H9 (cell line): ENCODE measurements around the gene TPCN2. TPM values are rescaled to one million over a fixed set of nuclear protein-coding genes. Genes with fewer than 3 reads are reported as not detected.

Experiments
- DNase-seq: peaks from one replicate; pipeline ENCODE4 v3.0.0-alpha.2; 2017
- H2AFZ ChIP-seq: one replicate; pipeline ENCODE4 v1.6.1; 2013; ENCODE audit warnings: mild to moderate bottlenecking, low read length, control low read depth, moderate library complexity
- H2AK5ac ChIP-seq: 2 replicates; pipeline ENCODE4 v1.6.1; 2013; ENCODE audit warnings: low read length, control low read depth, mixed read lengths; ENCODE audit not compliant: insufficient read length
- H2BK120ac ChIP-seq: one replicate; pipeline ENCODE4 v1.6.1; 2013; ENCODE audit warnings: low read depth, mild to moderate bottlenecking, low read length, control low read depth, inconsistent platforms; ENCODE audit not compliant: poor library complexity, severe bottlenecking
- H2BK12ac ChIP-seq: 2 replicates; pipeline ENCODE4 v1.6.1; 2013; ENCODE audit warnings: low read length, control low read depth, mixed read lengths, low read depth; ENCODE audit not compliant: insufficient read length
- H2BK15ac ChIP-seq: 2 replicates; pipeline ENCODE4 v1.6.1; 2013; ENCODE audit warnings: low read depth, low read length, control low read depth
- H2BK20ac ChIP-seq: one replicate; pipeline ENCODE4 v1.6.1; 2013; ENCODE audit warnings: low read depth, mild to moderate bottlenecking, low read length, control low read depth, inconsistent platforms; ENCODE audit not compliant: poor library complexity, severe bottlenecking
- H2BK5ac ChIP-seq: 2 replicates; pipeline ENCODE4 v1.6.1; 2013; ENCODE audit warnings: low read length, control low read depth, mixed read lengths; ENCODE audit not compliant: insufficient read length
- H3K14ac ChIP-seq: 2 replicates; pipeline ENCODE4 v1.6.1; 2013; ENCODE audit warnings: low read length, control low read depth; ENCODE audit not compliant: insufficient read depth
- H3K18ac ChIP-seq: 2 replicates; pipeline ENCODE4 v1.6.1; 2013; ENCODE audit warnings: low read depth, mild to moderate bottlenecking, mixed read lengths, low read length, control low read depth; ENCODE audit not compliant: insufficient read length
- H3K23ac ChIP-seq: 2 replicates; pipeline ENCODE4 v1.6.1; 2013; ENCODE audit warnings: low read length, control low read depth, mixed read lengths, low read depth; ENCODE audit not compliant: insufficient read length
- H3K23me2 ChIP-seq: 2 replicates; pipeline ENCODE4 v1.6.1; 2013; ENCODE audit warnings: low read depth, mild to moderate bottlenecking, mixed read lengths, low read length, control low read depth; ENCODE audit not compliant: insufficient read length, poor library complexity, severe bottlenecking
- H3K27ac ChIP-seq: 2 replicates; pipeline ENCODE4 v1.5.1; 2013; ENCODE audit warnings: low read length, control low read depth, mixed read lengths, low read depth; ENCODE audit not compliant: insufficient read length
- H3K27me3 ChIP-seq: 2 replicates; pipeline ENCODE4 v1.6.1; 2013; ENCODE audit warnings: low read length, control low read depth, inconsistent platforms; ENCODE audit not compliant: insufficient read depth
- H3K4ac ChIP-seq: 2 replicates; pipeline ENCODE4 v1.6.1; 2013; ENCODE audit warnings: low read depth, mild to moderate bottlenecking, control low read depth, inconsistent platforms, low read length, moderate library complexity
- H3K4me1 ChIP-seq: 2 replicates; pipeline ENCODE4 v1.6.1; 2013; ENCODE audit warnings: low read length, control low read depth, inconsistent platforms; ENCODE audit not compliant: insufficient read depth
- H3K4me2 ChIP-seq: 2 replicates; pipeline ENCODE4 v1.6.1; 2013; ENCODE audit warnings: low read length, control low read depth, mixed read lengths; ENCODE audit not compliant: insufficient read length, insufficient read depth
- H3K56ac ChIP-seq: 2 replicates; pipeline ENCODE4 v1.6.1; 2013; ENCODE audit warnings: low read depth, mild to moderate bottlenecking, mixed read lengths, low read length, control low read depth; ENCODE audit not compliant: insufficient read length
- H3K79me1 ChIP-seq: 2 replicates; pipeline ENCODE4 v1.6.1; 2013; ENCODE audit warnings: low read depth, mild to moderate bottlenecking, moderate library complexity, low read length, control low read depth, inconsistent platforms; ENCODE audit not compliant: insufficient read depth, poor library complexity, severe bottlenecking
- H3K79me2 ChIP-seq: 2 replicates; pipeline ENCODE4 v1.6.1; 2013; ENCODE audit warnings: low read length, control low read depth, inconsistent platforms; ENCODE audit not compliant: insufficient read depth
- H3K9ac ChIP-seq: 2 replicates; pipeline ENCODE4 v1.6.1; 2013; ENCODE audit warnings: low read length, control low read depth, mixed read lengths; ENCODE audit not compliant: insufficient read length; ENCODE audit errors: extremely low read depth
- H3K9me3 ChIP-seq: one replicate; pipeline ENCODE4 v1.6.1; 2013; ENCODE audit warnings: low read depth, low read length, inconsistent platforms; ENCODE audit not compliant: control insufficient read depth
- H3T11ph ChIP-seq: one replicate; pipeline ENCODE4 v1.6.1; 2013; ENCODE audit warnings: mild to moderate bottlenecking, low read length, control low read depth, inconsistent platforms
- H4K20me1 ChIP-seq: one replicate; pipeline ENCODE4 v1.6.1; 2013; ENCODE audit not compliant: control insufficient read depth, insufficient read length, insufficient read depth
- H4K5ac ChIP-seq: 2 replicates; pipeline ENCODE4 v1.6.1; 2013; ENCODE audit warnings: low read depth, mild to moderate bottlenecking, mixed read lengths, low read length, control low read depth; ENCODE audit not compliant: insufficient read length
- H4K8ac ChIP-seq: replicated peaks from 2 replicates; pipeline ENCODE4 v1.6.1; 2013; ENCODE audit warnings: low read length, control low read depth, mixed read lengths, low read depth; ENCODE audit not compliant: insufficient read length
- H4K91ac ChIP-seq: 2 replicates; pipeline ENCODE4 v1.6.1; 2013; ENCODE audit warnings: low read depth, mild to moderate bottlenecking, moderate library complexity, mixed read lengths, low read length, control low read depth; ENCODE audit not compliant: insufficient read length
- H3K27ac Mint-ChIP-seq, 3 experiments: 2 replicates in 2 of 3; 3 replicates in 1 of 3; pipeline ENCODE4 v1.8.0; 2020 to 2021; ENCODE audit warnings: mixed read lengths in 3 of 3, mild to moderate bottlenecking in 1 of 3, moderate library complexity in 1 of 3
- H3K27me3 Mint-ChIP-seq: 2 replicates; pipeline ENCODE4 v1.8.0; 2021; ENCODE audit warnings: low read depth, mild to moderate bottlenecking, moderate library complexity, mixed read lengths
- H3K36me3 Mint-ChIP-seq, 3 experiments: 2 replicates in 2 of 3; 3 replicates in 1 of 3; pipeline ENCODE4 v1.8.0; 2020 to 2021; ENCODE audit warnings: low read depth in 3 of 3, mixed read lengths in 3 of 3; ENCODE audit not compliant: insufficient read depth in 1 of 3
- H3K4me1 Mint-ChIP-seq, 2 experiments: 2 replicates each; pipeline ENCODE4 v1.8.0; 2020; ENCODE audit warnings: mixed read lengths in 2 of 2
- H3K4me3 Mint-ChIP-seq, 2 experiments: 2 replicates in 1 of 2; 3 replicates in 1 of 2; pipeline ENCODE4 v1.8.0; 2020 to 2021; ENCODE audit warnings: mild to moderate bottlenecking in 2 of 2, mixed read lengths in 2 of 2, moderate library complexity in 1 of 2
- H3K9me3 Mint-ChIP-seq, 2 experiments: 2 replicates in 1 of 2; 3 replicates in 1 of 2; pipeline ENCODE4 v1.8.0; 2020; ENCODE audit warnings: mild to moderate bottlenecking in 2 of 2, mixed read lengths in 2 of 2, moderate library complexity in 1 of 2
- CTCF ChIP-seq: fragments of 200-600 bp; sonication (generic); conservative IDR thresholded peaks from 3 replicates; pipeline ENCODE4 v1.8.0; 2021; ENCODE audit warnings: antibody characterized with exemption, mild to moderate bottlenecking
- WGBS: extraction: QIAGEN DNeasy Blood & Tissue Kit; methylation state at CpG from one replicate; pipeline ENCODE4 v1.1.7; 2013; ENCODE audit warnings: missing lambda C conversion rate, low lambda C conversion rate, mixed read lengths; ENCODE audit not compliant: insufficient read length; ENCODE audit errors: extremely low coverage; 5-methylcytosine and 5-hydroxymethylcytosine counted together
- total RNA-seq: library from RNA; stranded (reverse); gene quantifications from 2 replicates; pipeline ENCODE4 v1.2.1, GENCODE V29; 2021

Gene TPCN2
- total RNA-seq, 1 experiment from 2014 or later = 16.8 TPM

- no peaks in the 10 kb centered on the region for H3K4me1 ChIP-seq
- no peak overlapping the region for H3K27ac Mint-ChIP-seq
- no peaks in the 10 kb centered on the region for H3K79me1 ChIP-seq
- H4K8ac ChIP-seq = no peak overlapping the region
- peaks cover 2 to 15% (median 3%) of the 10 kb centered on the region in 3 experiments; a peak in 4 of 7 replicates for H3K36me3 Mint-ChIP-seq
- no peak overlapping the region for H4K5ac ChIP-seq
- no peak overlapping the region for H2BK15ac ChIP-seq
- H3K23me2 ChIP-seq = no peaks in the 10 kb centered on the region
- no peak overlapping the region for H3K9ac ChIP-seq
- no peak overlapping the region for H2BK12ac ChIP-seq
- no peak overlapping the region for H3K4me3 Mint-ChIP-seq
- no peak for DNase-seq
- no peak for TF ChIP-seq CTCF
- H2BK20ac ChIP-seq = no peak overlapping the region
- H3K56ac ChIP-seq = no peak overlapping the region
- H3K4me2 ChIP-seq = no peak overlapping the region
- H3K9me3 Mint-ChIP-seq = peaks cover 15 to 16% of the 10 kb centered on the region in 2 experiments
- no peak overlapping the region for H2AFZ ChIP-seq
- H3K27me3 ChIP-seq = no peaks in the 10 kb centered on the region
- H3T11ph ChIP-seq = no peak overlapping the region
- no peak overlapping the region for H3K23ac ChIP-seq
- no peak overlapping the region for H3K4ac ChIP-seq
- no peaks in the 10 kb centered on the region for H4K20me1 ChIP-seq
- no peak overlapping the region for H2BK5ac ChIP-seq
- no peaks in the 10 kb centered on the region for H3K4me1 Mint-ChIP-seq
- no peak overlapping the region for H2AK5ac ChIP-seq
- H3K27me3 Mint-ChIP-seq = peaks cover 16% of the 10 kb centered on the region; the same call in 1 of the 2 replicates
- H3K18ac ChIP-seq = no peak overlapping the region
- H3K27ac ChIP-seq = no peak overlapping the region
- no peaks in the 10 kb centered on the region for H3K9me3 ChIP-seq
- over 99% methylated on average over 6 of the region's 6 CpGs for WGBS
- no peak overlapping the region for H4K91ac ChIP-seq
- no peak overlapping the region for H3K14ac ChIP-seq
- H2BK120ac ChIP-seq = no peak overlapping the region
- H3K79me2 ChIP-seq = no peaks in the 10 kb centered on the region
These were observed 61.7 kb downstream of the TPCN2 start for GRCh38 chr11:69110451-69110850.
